Measurements from ENCODE around the gene WFDC11.

- TF ChIP-seq CTCF (IDR thresholded peaks at IDR 0.05; ENCODE audit: poor library complexity), result no peak
- no peak for TF ChIP-seq EZH2 (IDR thresholded peaks at IDR 0.05; ENCODE audit: borderline replicate concordance)
Observed at GRCh38 chr20:45649312-45649863, 20.7 kb downstream of the WFDC11 start.
